GM18867 (cell line): ENCODE data around the gene SPIRE2.
"Not testable (repeated sequence)": the region's sequence is repeated elsewhere in the genome, so short reads cannot be mapped to it uniquely, and the experiment has no call there.

Experiments
- ATAC-seq: cut with Tn5 transposase; IDR thresholded peaks from one replicate; pipeline ENCODE4 v1.9.1; 2021; ENCODE audit warnings: mild to moderate bottlenecking, moderate library complexity; ENCODE audit not compliant: unreplicated experiment

SPIRE2 gene

GRCh38 chr16:89862732-89863131 is 34.5 kb downstream of the SPIRE2 start:
- no peak for ATAC-seq

- ATAC-seq = peak; percentile 61
Measured at GRCh38 chr16:89863741-89864526, 35.7 kb downstream of the SPIRE2 start.

DNA sequence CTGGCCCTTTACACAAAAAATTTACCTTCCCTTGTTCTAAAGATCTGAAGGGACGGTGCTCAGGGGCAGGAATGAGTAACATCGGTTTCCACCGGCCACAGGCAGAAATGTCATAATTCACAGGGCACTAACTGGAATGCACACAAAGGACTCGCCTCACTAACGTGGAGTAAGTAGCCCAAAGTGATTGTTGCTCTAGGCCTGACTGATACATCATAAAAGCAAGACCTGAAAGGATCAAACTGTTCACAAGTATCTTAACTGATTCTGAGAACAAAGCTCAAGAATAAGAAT is 36.2 kb downstream of the SPIRE2 start:
- ATAC-seq = no peak

- no peak for ATAC-seq
Measured at GRCh38 chr16:89867918-89868317, 39.6 kb downstream of the SPIRE2 start.

DNA sequence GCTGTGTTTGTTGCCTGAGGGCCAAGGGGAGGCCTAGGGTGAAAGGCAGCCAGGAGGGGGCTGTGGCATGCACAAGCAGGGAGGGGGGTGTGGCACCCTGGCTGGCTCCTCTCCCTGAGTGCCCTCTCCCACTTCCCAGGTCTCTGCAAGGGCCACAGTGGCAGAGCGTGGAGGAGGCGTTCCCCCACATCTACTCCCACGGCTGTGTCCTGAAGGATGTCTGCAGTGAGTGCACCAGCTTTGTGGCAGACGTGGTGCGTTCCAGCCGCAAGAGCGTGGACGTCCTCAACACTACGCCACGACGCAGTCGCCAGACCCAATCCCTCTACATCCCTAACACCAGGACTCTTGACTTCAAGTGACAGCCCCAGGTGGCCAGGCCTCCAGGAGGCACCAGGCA is 41.6 kb downstream of the SPIRE2 start:
- no peak for ATAC-seq

DNA sequence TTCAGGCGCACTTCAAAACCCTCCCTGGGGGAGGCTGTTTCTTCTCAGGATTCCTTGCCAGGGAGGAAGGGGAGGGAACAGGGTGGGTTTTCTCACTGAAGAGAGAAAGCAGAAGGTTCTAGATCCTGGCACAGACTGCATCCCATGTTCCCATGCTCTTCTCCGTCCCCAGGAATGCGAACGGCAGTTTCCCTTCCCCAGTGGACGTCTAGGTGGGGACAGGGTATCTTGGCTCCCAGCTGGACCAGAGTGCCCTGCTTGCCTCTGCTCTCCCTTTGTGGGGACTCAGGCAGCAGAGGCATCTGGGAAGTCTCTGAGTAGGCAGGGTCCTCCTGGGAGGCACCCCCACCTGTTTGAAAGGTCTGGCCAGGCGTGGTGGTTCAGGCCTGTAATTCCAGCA is 42.2 kb downstream of the SPIRE2 start:
- ATAC-seq = no peak

DNA sequence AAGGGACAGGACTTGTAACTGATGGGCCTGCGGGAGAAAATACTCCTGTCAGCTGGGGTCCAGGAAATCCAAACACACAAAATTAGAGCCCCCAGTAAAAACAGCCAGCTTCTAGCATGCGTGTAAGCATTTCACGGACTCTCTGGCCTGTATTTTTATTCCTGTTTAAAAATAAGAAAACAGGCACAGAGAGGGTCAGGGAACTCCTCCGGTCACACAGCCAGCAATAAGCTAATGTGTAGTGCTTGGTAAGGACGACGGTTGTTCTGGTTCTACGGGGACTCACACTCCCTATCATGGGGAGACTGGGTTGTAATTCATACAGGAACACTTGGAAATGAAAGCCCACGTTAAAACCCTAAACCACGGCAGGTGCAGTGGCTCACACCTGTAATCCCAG is 43.6 kb downstream of the SPIRE2 start:
- no peak for ATAC-seq

DNA sequence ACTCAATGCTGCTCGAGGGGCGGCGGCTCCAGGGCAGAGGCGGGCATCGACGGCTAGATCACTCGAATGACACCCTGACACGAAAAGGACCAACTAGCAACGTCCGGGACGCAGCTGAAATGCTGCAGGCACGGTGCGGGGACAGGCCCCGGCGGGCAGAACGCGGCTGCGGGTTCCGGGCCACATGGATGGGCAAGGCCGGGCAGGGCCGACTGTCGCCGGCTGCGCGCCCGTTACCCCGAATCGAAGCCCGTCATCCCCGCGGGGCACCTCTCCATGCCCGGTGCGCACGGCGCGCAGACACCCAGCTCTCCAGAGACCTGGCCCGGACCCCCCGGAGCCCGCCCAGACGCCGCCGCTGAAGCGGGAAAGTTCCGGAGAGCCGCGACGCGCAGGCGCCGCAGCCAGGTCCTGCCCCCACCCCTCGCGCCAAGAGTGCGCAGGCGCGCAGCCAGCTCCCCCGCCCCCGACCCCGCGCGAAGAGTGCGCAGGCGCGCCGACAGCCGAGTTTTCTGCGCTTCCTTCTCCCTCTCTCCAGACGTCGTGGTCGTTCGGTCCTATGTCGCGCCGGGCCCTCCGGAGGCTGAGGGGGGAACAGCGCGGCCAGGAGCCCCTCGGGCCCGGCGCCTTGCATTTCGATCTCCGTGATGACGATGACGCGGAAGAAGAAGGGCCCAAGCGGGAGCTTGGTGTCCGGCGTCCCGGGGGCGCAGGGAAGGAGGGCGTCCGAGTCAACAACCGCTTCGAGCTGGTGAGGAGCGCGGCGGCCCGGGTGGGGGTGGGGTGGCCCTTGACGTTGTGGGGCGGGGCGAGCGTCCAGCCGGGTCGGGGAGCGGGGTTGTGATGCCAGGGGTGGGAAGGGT is 45.1 kb downstream of the SPIRE2 start, which contains the start of gene TCF25:
Gene TCF25 (plus strand): TSS at position 484 of the 863 bp plus-strand sequence. CDS start 76 bp downstream, at position 560.
- peak; percentile 39 for ATAC-seq

DNA sequence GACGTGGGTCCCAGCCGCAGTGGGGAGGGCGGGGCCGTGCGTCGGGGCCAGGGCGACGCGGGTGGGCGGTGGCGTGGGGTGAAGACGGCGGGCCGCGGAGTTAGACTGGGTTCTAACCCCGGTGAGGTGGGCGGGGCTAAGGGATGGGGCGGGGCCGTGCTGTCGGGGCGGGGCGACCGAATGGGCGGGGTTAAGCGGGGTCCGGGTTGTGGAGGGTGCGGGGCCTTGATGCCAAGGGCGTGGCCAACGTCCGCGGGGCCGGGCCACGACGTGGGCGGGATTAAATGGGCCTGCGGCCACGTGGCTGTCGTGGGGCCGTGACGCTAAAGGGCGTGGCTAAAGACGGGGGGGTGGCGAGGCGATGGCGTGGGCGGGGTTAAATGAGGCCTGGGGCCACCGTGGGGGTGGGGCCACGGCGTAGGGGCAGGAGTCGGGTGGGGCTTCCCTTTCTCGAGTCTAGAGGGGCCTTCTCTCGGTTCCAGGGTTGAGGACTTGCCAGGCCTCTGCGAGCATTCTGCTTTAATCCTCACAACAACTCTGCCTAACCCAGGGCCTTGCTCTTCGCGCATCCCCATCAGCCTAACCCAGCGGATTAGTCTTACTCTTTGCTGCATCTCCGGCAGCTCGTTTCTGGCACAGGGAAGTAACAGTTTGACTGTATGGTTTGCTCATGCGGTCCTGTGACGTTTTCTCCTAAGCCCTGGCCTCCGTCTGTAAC is 45.9 kb downstream of the SPIRE2 start:
- peak; percentile 66 for ATAC-seq

GRCh38 chr16:89879123-89879522 is 50.8 kb downstream of the SPIRE2 start:
- ATAC-seq = not testable (repeated sequence)

GRCh38 chr16:89880477-89881367 is 52.4 kb downstream of the SPIRE2 start:
- ATAC-seq = no peak

DNA sequence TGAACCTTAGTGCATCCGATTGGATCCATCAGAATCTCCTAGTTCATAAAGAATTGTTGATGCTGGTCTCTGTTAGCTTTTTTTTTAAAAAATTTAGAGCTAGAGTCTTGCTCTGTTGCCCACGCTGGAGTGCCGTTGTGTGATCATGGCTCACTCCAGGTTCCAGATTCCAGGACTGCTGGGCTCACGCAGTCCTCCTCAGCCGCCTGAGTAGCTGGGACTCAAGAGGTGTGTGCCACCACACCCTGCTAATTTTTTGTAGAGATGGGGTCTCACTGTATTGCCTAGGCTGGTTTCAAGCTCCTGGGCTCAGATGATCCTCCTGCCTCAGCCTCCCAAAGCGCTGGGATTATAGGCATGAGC is 53.1 kb downstream of the SPIRE2 start:
- ATAC-seq = no peak

GRCh38 chr16:89883346-89884040 is 55.2 kb downstream of the SPIRE2 start:
- ATAC-seq = no peak

DNA sequence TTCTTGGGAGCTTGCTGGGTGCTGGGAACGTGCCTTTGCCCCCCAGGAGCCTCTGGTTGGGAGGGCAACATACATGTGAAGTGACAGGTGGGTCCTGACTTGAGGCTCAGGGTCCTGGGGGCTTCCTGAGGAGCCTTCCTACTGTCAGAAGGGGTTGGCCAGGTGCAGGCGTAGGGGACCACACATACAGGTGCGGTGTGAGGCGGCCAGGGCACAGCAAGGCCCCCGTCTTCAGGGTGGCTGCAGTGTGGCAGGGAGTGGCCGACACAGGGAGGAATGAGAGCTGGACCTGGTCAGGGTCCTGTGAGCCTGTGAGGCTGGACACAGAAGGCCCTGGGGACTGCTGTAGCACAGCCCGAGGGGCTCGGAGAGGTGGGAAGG is 55.8 kb downstream of the SPIRE2 start:
- ATAC-seq = no peak

- ATAC-seq = no peak
Measured at GRCh38 chr16:89887243-89887642, 59.0 kb downstream of the SPIRE2 start.

GRCh38 chr16:89890200-89890599 is 61.9 kb downstream of the SPIRE2 start:
- ATAC-seq = no peak

GRCh38 chr16:89890886-89891657 is 62.8 kb downstream of the SPIRE2 start:
- no peak for ATAC-seq

GRCh38 chr16:89892055-89892630 is 63.9 kb downstream of the SPIRE2 start:
- no peak for ATAC-seq

DNA sequence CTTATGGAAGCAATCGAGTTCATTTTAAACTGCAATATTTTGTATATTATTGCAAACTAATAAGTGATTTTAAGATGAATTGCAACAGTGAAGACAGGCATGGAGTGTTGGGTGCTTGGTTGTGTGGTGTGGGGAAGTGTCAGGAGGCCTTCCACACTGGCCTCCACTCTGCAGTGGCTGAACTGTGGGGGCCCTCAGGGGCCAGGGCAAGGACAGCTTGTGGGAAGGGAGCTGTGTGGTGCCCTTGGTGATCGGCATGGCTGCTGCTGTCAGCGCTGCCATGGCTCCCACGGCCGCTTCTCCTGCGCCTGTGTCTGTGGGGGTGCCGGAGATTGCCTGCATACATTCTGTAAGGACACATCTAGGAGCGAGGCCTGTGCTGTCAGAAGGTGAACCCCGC is 64.4 kb downstream of the SPIRE2 start:
- no peak for ATAC-seq
